Effector CD4-positive, alpha-beta T cell (primary cell): Measurements from ENCODE around the gene SMARCD2.
"Not testable (repeated sequence)": the region's sequence is repeated elsewhere in the genome, so short reads cannot be mapped to it uniquely, and the experiment has no call there.

Experiments used
- DNase-seq: peaks from one replicate; pipeline ENCODE4 v3.0.0-alpha.2; 2020
- total RNA-seq: gene quantifications from one replicate; lab custom pipeline; 2026; lab: John Stamatoyannopoulos, UW

The SMARCD2 gene
- 134 reads per million, percentile 87 among the genes with 10 or more reads in this experiment for total RNA-seq

DNA sequence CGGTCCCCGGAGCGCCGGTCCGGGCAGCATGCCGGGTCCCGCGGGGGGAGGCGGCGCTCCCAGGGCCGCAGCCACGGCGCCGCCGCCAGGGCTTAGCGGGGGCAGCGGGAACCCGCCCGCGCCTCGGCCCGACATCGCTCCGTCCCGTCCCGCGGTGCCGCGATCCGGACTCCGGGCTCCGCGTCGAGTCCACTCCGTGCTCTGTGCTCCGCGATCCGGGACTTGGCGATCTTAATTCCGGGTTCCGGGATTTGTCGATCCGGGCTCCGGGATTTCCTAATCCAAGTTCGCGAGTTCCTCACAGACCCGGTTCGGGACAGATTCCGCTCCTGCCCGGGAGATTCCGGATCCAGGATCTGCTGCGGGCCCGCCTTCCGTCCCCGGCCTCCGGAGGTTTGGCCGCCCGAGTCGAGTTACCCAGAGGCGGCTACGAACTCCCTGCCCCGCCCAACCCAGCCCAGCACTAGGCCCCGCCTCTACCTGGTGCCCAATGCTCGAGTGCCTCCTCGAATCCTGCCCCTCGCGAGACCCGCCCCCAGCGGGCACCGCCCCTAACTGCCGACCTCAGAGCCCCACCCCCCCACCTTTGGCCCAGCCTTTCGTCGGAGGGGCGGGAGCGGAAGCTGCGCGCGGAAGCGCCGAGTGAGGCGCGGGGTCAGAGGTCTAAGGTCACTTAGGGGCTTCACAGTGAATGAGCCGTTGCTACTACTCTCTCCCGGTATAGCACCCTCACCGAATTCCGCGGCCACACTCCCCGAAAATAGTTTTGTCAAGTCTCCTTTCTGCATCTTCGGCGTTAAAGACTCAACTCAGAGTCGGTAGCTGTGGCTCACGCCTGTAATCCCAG, at the start of gene SMARCD2:
SMARCD2 (minus strand) TSS at position 146 of the 847 bp plus-strand sequence; CDS start at position 135, 11 bp downstream.
- peak; percentile 98 for DNase-seq

DNA sequence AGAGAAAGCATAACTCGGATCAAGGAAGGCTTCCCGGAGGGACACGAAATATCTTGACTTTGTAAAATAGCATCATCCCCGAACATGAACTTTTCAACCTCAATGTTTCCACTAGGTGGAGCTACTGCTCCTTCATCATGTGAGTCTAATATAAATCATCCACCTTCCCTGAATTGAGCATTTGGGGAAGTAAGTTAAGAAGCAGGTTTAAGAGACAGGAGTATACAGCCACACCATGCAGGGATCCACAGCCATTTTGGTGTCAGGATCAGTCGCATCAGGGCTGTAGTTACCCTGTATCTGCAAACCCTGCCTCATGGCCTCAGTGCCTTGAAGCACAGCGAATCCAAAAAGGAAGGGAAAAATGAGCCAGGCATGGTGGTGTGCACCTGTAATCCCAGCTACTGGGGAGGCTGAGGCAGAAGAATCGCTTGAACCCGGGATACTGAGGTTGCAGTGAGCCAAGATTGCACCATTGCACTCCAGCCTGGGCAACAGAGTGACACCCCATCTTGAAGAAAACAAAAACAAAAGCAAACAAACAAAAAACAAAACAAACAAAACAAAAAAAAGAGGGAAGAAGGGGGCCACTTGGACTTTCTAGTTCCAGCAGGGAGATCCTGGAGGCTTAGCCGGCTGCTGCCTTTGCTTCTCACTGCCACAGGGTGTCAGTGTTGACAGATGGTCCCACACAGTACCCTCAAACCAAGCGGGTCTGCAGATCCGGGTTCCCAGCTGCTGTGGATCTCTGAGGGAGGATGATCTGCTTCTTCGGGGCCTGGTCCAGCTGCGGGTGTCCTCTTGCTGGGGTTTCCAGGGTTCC, 46.8 kb upstream of the SMARCD2 start:
- not testable (repeated sequence) for DNase-seq

DNA sequence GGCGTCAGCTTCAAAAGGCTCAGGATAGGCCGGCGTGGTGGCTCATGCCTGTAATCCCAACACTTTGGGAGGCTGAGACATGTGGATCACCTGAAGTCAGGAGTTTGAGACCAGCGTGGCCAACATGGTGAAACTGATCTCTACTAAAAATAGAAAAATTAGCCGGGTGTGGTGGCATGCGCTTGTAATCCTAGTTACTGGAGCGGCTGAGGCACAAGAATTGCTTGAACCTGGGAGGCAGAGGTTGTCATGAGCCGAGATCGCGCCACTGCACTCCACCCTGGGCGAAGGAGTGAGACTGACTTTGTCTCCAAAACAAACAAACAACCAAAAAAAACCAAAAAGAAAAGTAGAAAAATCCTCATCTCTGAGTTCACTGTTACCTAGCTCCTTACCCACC, 42.6 kb upstream of the SMARCD2 start:
- DNase-seq, result not testable (repeated sequence)

DNA sequence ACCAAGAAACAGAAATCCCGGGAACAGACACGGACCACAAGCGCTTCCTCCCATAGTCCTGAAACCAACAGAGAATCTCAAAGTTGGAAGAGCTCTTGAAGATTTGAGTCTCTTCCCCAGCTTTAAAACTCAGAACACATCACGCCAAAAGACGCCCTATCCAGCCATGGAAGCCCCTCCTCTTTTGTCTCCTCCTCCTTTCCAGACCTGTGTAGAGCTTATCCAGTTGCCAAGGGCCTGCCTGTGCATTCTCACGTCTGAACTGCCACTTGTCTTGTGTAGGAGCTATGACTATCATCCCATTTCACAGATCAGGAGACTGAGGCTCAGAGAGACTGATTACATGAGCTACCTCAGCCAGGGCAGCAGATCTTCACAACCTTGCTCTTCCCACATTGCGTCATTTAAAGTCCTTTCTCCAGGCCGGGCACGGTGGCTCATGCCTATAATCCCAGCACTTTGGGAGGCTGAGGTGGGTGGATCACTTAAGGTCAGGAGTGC, 40.2 kb upstream of the SMARCD2 start:
- DNase-seq, result not testable (repeated sequence)

DNA sequence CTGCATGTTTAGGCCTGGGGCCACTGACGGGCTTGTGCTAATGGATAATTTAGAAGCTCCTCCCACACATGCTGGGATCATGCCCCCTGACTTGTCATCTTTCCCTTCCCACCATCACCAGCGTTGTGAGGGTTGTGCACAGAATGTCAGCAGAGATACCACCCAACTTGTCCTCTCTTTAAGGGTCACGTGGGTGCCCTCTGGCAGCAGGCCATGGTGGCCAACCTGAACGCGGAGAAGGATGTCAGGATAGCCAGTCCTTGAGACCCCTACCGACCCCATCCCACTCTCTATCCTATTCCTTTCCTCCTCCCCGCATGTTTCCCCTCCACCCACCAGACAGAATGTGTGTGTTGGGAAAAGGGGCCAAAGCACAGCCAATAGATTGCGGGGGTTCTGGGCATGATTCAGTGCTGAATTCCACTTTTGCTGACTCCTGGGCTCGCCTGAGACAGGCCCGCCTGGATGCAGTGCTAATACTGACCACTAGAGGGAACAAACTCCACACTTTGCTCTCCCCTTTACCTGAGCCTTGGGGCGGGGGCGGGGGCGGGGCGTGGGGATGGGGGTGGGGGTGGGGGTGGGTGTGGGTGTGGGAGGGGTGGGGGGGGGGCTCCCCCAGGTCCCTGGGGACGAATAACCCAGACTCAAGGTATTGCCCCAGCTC, 39.6 kb upstream of the SMARCD2 start, which contains the start of gene GH2:
GH2 (minus strand) TSS at position 10 of the 667 bp plus-strand sequence. CDS start 143 bp downstream, outside the sequence.
- peak; percentile 47 for DNase-seq

DNA sequence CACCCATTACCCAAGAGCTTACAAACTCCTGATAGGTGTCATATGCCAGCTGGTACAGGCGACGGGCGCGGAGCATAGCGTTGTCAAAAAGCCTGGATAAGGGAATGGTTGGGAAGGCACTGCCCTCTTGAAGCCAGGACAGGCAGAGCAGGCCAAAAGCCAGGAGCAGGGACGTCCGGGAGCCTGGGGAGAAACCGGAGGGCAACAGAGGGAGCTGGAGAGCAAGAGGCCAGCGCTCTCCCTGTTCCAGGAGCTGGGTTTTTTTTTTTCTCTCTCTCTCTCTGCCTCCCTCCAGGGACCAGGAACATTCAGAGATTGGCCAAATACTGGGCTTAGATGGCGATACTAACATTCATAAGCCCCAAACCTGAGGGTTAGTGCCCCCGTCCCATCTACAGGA, 38.9 kb upstream of the SMARCD2 start:
- not testable (repeated sequence) for DNase-seq

DNA sequence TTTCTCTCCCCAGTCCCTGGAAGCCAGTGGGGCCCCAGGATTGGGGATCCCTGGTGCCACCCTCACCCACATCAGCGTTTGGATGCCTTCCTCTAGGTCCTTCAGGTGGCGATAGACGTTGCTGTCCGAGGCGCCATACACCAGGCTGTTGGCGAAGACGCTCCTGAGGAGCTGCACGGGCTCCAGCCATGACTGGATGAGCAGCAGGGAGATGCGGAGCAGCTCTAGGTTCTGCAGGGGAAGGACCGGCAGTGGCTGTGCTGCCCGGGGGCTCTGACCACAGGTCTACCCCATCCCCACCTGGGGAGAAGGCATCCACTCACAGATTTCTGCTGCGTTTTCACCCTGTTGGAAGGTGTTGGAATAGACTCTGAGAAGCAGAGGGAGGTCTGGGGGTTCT, 38.2 kb upstream of the SMARCD2 start:
- no peak for DNase-seq

DNA sequence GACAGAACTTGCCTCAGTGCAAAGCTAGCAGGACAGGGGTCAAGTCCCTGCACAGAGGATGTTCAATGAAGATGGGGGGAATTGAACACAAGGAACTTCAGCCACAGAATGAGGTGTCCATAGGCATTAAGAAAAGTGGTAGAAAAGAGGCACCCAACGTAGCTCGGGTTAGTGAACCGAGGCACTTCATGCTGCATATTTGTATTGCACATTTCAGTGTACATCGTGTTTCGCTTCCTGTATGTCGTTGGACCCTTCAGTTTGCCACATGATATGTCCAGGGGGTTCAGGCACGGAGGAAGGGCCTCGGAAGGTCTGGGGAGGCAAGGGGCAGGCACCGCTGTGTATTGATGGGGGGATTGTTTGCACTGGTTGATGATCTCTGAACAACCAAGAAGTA, 35.9 kb upstream of the SMARCD2 start:
- DNase-seq, result not testable (repeated sequence)

DNA sequence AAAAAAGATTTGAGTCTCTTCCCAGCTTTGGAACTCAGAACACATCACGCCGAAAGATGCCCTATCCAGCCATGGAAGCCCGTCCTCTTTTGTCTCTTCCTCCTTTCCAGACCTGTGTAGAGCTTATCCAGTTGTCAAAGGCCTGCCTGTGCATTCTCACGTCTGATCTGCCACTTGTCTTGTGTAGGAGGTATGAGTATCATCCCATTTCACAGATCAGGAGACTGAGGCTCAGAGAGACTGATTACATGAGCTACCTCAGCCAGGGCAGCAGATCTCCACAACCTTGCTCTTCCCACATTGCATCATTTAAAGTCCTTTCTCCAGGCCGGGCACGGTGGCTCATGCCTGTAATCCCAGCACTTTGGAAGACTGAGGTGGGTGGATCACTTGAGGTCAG, 32.2 kb upstream of the SMARCD2 start:
- DNase-seq, result not testable (repeated sequence)

DNA sequence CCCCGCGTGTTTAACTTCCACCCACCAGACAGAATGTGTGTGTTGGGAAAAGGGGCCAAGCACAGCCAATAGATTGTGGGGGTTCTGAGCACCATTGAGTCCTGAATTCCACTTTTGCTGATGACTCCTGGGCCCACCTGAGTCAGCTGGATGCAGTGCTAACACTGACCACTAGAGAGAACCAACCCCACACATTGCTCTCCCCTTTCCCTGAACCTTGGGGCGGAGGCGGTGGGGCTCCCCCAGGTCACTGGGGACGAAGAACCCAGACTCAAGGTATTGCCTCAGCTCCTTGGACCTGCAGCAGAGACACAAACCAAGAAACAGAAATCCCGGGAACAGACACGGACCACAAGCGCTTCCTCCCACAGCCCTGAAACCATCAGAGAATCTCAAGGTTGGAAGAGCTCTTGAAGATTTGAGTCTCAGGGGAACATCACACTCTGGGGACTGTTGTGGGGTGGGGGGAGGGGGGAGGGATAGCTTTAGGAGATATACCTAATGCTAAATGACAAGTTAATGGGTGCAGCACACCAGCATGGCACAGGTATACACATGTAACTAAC, 31.7 kb upstream of the SMARCD2 start:
- DNase-seq, result not testable (repeated sequence)

DNA sequence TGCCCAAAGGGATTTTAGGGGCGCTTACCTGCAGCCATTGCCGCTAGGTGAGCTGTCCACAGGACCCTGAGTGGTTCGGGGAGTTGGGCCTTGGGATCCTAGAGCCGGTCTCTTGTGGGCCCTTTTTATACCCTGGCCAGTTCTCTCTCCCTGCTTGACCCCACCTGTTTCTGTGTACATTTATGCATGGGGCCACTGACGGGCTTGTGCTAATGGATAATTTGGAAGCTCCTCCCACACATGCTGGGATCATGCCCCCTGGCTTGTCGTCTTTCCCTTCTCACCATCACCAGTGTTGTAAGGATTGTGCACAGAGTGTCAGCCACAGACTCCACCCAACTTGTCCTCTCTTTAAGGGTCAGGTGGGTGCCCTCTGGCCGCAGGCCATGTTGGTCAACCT, 31.1 kb upstream of the SMARCD2 start, which contains the start of gene CSH2:
CSH2 (minus strand) TSS at position 101 of the 400 bp plus-strand sequence; CDS start at position 38, 63 bp downstream.
- not testable (repeated sequence) for DNase-seq

DNA sequence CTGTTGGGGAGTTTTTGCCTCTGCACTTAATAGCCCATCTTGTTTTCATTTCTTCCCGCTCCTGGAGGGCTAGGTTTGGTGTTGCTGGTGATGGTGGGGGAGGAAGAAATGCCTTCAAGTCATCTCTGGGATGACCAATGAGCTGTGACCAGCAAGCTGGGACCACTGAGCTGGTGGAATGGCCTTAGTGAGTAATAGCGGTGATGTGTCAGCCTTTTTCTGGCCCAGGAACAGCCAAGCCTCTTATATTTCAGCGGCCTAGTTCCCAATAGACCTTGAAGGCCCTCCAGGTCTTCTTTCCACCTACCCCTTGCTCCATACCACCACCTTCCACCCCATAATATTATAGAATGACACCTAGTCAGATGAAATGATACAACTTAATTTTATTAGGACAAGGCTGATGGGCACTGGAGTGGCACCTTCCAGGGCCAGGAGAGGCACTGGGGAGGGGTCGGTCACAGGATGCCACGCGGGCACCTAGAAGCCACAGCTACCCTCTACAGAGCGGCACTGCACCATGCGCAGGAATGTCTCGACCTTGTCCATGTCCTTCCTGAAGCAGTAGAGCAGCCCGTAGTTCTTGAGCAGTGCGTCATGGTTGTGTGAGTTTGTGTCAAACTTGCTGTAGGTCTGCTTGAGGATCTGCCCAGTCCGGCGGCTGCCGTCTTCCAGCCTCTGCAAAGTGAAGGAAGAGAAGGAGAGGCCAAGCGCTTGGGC, 29.3 kb upstream of the SMARCD2 start:
- DNase-seq, result not testable (repeated sequence)

DNA sequence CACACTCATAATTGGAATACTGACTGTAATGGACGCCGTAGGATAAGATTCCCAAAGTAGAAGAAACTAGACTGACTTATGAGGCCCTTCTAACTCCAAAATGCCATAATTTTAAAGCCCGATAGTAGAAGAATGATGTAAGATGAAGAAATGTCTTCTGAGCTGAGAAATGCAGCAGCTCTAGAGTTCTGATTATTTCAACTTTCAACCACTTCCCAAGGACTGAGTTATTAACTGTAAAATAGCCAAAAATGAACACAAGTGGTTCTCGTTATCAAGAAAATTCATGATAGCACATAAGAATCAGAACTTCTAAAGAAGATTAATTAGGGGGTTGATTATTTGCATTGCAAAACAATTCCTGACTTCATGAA, 27.8 kb upstream of the SMARCD2 start:
- not testable (repeated sequence) for DNase-seq

DNA sequence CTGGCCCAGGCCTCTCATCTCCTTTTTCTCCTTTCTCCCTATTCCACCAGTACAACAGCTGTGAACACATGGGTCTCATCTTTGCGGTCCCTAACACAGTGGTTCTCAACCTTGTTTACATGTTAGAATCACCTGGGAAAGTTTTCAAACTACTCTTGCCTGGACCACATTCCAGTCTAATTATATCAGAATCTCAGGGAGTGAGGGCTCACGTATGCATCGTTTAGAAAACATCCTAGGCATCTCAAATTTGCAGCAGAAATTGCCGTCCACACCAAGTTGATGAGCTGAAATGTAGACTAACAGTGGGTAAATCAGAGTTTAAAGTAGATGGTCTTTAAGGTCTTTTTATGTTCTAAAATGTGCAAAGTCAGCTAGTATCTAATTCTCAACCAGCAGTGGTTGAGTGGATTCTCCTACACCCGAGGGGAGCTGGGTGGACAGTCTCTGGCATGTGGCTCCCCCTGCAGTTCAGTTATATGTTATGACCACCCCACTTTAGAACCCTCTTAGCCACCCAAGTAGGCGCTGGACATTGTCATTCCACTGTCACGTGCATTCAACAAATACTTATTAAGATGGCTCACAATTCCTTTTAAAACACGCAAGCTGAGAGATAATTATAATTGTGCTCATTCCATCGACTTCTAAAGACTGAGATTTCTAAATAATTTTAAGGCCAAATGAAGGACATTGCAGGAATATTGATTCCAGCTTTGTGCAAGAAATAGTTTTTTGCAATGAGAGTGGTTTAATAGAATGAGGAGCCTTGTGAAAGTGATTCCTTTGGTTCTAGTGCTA, 27.2 kb upstream of the SMARCD2 start:
- not testable (repeated sequence) for DNase-seq

DNA sequence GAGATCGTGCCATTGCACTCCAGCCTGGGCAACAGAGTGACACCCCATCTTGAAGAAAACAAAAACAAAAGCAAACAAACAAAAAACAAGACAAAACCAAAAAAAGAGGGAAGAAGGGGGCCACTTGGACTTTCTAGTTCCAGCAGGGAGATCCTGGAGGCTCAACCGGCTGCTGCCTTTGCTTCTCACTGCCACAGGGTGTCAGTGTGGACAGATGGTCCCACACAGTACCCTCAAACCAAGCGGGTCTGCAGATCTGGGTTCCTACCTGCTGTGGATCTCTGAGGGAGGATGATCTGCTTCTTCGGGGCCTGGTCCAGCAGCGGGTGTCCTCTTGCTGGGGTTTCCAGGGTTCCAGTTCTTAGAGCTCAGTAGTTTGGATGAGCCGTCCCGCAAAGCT, 24.1 kb upstream of the SMARCD2 start:
- DNase-seq, result not testable (repeated sequence)

DNA sequence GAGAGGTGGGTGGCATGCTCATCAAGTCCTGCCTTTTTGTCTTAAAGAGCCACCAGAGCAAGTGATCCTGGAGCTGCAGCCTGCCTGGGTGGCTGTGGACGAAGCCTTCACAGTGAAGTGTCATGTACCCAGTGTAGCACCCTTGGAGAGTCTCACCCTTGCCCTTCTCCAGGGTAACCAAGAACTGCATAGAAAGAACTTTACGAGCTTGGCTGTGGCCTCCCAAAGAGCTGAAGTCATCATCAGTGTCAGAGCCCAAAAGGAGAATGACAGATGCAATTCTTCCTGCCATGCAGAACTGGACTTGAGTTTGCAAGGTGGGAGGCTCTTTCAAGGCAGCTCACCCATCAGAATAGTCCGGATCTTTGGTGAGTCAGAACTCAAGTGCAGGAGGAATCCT, 16.8 kb upstream of the SMARCD2 start:
- DNase-seq, result no peak

DNA sequence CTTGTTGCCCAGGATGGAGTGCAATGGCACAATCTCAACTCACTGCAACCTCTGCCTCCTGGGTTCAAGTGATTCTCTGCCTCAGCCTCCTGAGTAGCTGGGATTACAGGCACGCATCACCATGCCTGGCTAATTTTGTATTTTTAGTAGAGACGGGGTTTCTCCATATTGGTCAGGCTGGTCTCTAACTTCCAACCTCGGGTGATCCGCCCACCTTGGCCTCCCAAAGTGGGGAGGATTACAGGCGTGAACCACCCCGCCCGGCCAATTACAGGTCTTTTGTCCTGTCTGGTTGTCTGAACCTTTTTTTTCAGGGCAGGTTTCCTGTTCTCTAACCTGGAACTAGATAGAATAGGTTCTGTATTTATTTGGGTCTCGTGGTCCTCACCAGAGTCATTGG, 13.9 kb upstream of the SMARCD2 start:
- not testable (repeated sequence) for DNase-seq

DNA sequence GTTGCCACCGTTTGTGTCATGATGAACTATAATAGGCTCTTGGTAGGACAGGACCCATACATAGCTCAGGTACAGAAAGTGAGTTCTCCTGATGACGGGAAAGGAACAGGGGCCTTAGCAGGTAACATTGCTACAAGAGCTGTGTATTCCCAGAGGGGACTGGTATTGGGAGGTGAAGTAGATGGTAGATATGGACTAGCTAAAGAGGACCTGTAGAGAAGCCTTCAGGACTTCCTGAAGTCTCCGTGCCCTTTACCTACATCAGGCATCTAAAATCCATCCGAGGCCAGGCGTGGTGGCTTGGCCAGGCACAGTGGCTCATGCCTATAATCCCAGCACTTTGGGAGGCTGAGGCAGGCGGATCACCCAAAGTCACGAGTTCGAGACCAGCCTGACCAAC, 12.7 kb upstream of the SMARCD2 start:
- DNase-seq, result no peak

DNA sequence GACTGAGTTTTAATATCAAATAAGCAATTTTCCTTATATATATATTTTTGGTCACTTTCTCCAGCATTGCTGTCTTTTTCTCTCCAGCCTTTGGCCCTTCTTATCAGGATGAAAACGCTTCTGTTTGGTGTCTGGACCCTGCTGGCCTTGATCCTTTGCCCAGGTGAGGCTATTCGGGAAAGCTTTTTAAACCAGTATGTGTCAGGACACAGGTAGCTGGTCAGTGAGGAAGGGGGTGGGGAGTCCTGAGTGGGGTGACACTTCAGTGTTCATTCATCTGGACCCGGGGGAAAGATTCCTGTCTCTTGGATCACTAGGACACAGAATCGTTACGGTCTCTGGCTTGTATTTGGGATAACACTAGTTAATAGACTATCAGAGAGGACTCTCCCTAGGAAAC, 12.2 kb upstream of the SMARCD2 start:
- DNase-seq, result no peak

DNA sequence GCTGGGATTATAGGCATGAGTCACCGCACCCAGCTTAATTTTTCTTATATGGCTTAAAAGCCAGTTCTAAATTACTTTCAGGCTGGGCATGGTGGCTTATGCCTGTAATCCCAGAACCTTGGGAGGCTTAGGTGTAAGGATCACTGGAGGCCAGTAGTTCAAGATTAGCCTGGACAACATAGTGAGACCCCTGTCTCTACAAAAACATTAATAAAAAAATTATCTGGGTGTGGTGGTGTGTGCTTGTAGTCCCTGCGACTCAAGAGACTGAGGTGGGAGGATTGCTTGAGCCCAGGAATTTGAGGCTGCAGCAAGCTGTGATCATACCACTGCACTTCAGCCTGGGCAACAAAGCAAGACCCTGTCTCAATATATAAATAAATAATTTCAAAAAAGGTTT, 10.8 kb upstream of the SMARCD2 start:
- DNase-seq, result no peak

DNA sequence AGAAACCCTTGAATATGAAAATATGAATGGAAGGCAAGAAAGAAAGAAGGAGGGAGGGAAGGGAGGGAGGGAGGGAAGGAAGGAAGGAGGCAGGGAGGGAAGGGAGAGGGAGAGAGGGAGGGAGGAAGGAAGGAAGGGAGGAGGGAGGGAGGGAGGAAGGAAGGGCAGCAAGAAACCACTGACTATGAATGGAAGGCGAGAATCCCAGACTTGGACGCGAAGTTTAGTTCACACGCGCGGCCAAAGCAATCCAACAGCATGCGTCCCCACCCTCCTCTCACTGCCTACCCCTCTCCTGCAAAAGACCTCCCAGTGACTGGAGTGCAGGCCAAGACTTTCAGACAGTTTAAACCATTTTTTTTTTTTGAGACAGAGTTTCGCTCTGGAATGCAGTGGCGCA, 7.9 kb upstream of the SMARCD2 start:
- no peak for DNase-seq
